Colon (tissue), 2 donors: ENCODE data around the gene GRB2.
"Not testable (repeated sequence)": the region's sequence is repeated elsewhere in the genome, so short reads cannot be mapped to it uniquely, and the experiment has no call there.

Experiments used
- FAIRE-seq: peaks from 2 replicates; lab custom pipeline; 2012; peaks lifted over from hg19 to GRCh38; lab: Jason Lieb, UNC
- donor health status: control.
- donor health status: control.

The GRB2 gene

GRCh38 chr17:75350029-75350428 is 55.4 kb downstream of the GRB2 start:
- no peak for FAIRE-seq

GRCh38 chr17:75349589-75349988 is 55.9 kb downstream of the GRB2 start:
- FAIRE-seq = no peak

- FAIRE-seq = no peak
Measured at GRCh38 chr17:75348386-75349012, 57.0 kb downstream of the GRB2 start.

GRCh38 chr17:75346906-75347305 is 58.6 kb downstream of the GRB2 start:
- FAIRE-seq = no peak

- not testable (repeated sequence) for FAIRE-seq
Measured at GRCh38 chr17:75346368-75346767, 59.1 kb downstream of the GRB2 start.

GRCh38 chr17:75345514-75346167 is 59.8 kb downstream of the GRB2 start:
- no peak for FAIRE-seq

- no peak for FAIRE-seq
Measured at GRCh38 chr17:75344666-75345065, 60.8 kb downstream of the GRB2 start.

- FAIRE-seq = no peak
Measured at GRCh38 chr17:75342996-75343395, 62.5 kb downstream of the GRB2 start.

GRCh38 chr17:75341784-75342486 is 63.5 kb downstream of the GRB2 start:
- no peak for FAIRE-seq

- no peak for FAIRE-seq
Measured at GRCh38 chr17:75340631-75341030, 64.8 kb downstream of the GRB2 start.

GRCh38 chr17:75339971-75340370 is 65.5 kb downstream of the GRB2 start:
- no peak for FAIRE-seq

GRCh38 chr17:75338335-75338734 is 67.1 kb downstream of the GRB2 start:
- no peak for FAIRE-seq

GRCh38 chr17:75335315-75335714 is 70.2 kb downstream of the GRB2 start:
- FAIRE-seq = no peak

GRCh38 chr17:75334723-75335122 is 70.8 kb downstream of the GRB2 start:
- FAIRE-seq = no peak

- FAIRE-seq = no peak
Measured at GRCh38 chr17:75331671-75332070, 73.8 kb downstream of the GRB2 start.

- FAIRE-seq = no peak
Measured at GRCh38 chr17:75327757-75328156, 77.7 kb downstream of the GRB2 start.

- FAIRE-seq = no peak
Measured at GRCh38 chr17:75326226-75326848, 79.1 kb downstream of the GRB2 start.

- FAIRE-seq = no peak
Measured at GRCh38 chr17:75325827-75326225, 79.7 kb downstream of the GRB2 start.

GRCh38 chr17:75325348-75325747 is 80.1 kb downstream of the GRB2 start:
- no peak for FAIRE-seq

GRCh38 chr17:75321506-75321905 is 84.0 kb downstream of the GRB2 start:
- FAIRE-seq = no peak

GRCh38 chr17:75319904-75320691 is 85.4 kb downstream of the GRB2 start:
- no peak for FAIRE-seq

GRCh38 chr17:75318615-75319222 is 86.8 kb downstream of the GRB2 start:
- FAIRE-seq = no peak
